WTC11 (cell line): ENCODE data around the gene ELK1. TPM values are rescaled to one million over a fixed set of nuclear protein-coding genes. Genes with fewer than 3 reads are reported as not detected.
"Not testable (repeated sequence)": the region's sequence is repeated elsewhere in the genome, so short reads cannot be mapped to it uniquely, and the experiment has no call there.

ENCODE experiments used
- ATAC-seq: fragments of 200-7000 bp; cut with Tn5 transposase; 2 replicates; pipeline ENCODE4 v1.10.0; 2021; ENCODE audit warnings: mild to moderate bottlenecking, moderate library complexity
- CTCF ChIA-PET: fragments of 300-600 bp; sonication (Branson Sonifier 250); formaldehyde crosslinking; loops from one replicate; lab custom pipeline; 2021; ENCODE audit warnings: antibody characterized with exemption; lab: Charles Lee
- POLR2A ChIA-PET: fragments of 350-600 bp; sonication (Branson Sonifier 250); formaldehyde crosslinking; loops from one replicate; lab custom pipeline; 2021; ENCODE audit warnings: antibody characterized with exemption; lab: Charles Lee
- DNase-seq: peaks from one replicate; pipeline ENCODE4 v3.0.0; 2021; ENCODE audit warnings: low spot score
- H3K27ac Mint-ChIP-seq: 2 replicates; pipeline ENCODE4 v1.8.0; 2021; ENCODE audit warnings: mixed read lengths
- H3K27me3 Mint-ChIP-seq: 2 replicates; pipeline ENCODE4 v1.8.0; 2021; ENCODE audit warnings: low read depth, mild to moderate bottlenecking, moderate library complexity, mixed read lengths
- H3K36me3 Mint-ChIP-seq: 2 replicates; pipeline ENCODE4 v1.8.0; 2021; ENCODE audit warnings: mixed read lengths
- H3K4me1 Mint-ChIP-seq: 2 replicates; pipeline ENCODE4 v1.8.0; 2022; ENCODE audit warnings: mixed read lengths
- H3K4me3 Mint-ChIP-seq: 2 replicates; pipeline ENCODE4 v1.8.0; 2021; ENCODE audit warnings: mild to moderate bottlenecking, moderate library complexity, mixed read lengths
- H3K9me3 Mint-ChIP-seq: 2 replicates; pipeline ENCODE4 v1.8.0; 2021; ENCODE audit warnings: mixed read lengths
- ATF3 ChIP-seq: sonication (generic); formaldehyde crosslinking; conservative IDR thresholded peaks from 2 replicates; pipeline ENCODE4 v1.8.1; 2022; ENCODE audit warnings: mild to moderate bottlenecking, missing genetic modification reagents
- CBFB ChIP-seq: sonication (generic); formaldehyde crosslinking; IDR thresholded peaks from 2 replicates; pipeline ENCODE4 v1.8.1; 2022; ENCODE audit warnings: mild to moderate bottlenecking, low read depth, missing genetic modification reagents
- EMX1 ChIP-seq: fragments of 250-450 bp; sonication (Bioruptor Pico); IDR thresholded peaks from 2 replicates; pipeline ENCODE4 v1.8.0; 2021; ENCODE audit warnings: mild to moderate bottlenecking
- ESRRA ChIP-seq: sonication (generic); formaldehyde crosslinking; IDR thresholded peaks from 2 replicates; pipeline ENCODE4 v1.8.1; 2022; ENCODE audit warnings: mild to moderate bottlenecking, missing genetic modification reagents, borderline replicate concordance
- FOXJ3 ChIP-seq: sonication (generic); formaldehyde crosslinking; IDR thresholded peaks from 2 replicates; pipeline ENCODE4 v1.9.0; 2021; ENCODE audit warnings: missing genetic modification reagents, mild to moderate bottlenecking, borderline replicate concordance
- HMGXB4 ChIP-seq: sonication (generic); formaldehyde crosslinking; IDR thresholded peaks from 2 replicates; pipeline ENCODE4 v1.8.1; 2023; ENCODE audit warnings: mild to moderate bottlenecking, moderate library complexity, missing genetic modification reagents
- JAZF1 ChIP-seq: fragments of 250-450 bp; sonication (Bioruptor Pico); IDR thresholded peaks from 2 replicates; pipeline ENCODE4 v1.9.0; 2021; ENCODE audit warnings: moderate library complexity, mild to moderate bottlenecking, inconsistent platforms
- KAT7 ChIP-seq: sonication (generic); formaldehyde crosslinking; IDR thresholded peaks from 2 replicates; pipeline ENCODE4 v1.8.1; 2023; ENCODE audit warnings: missing genetic modification reagents, mild to moderate bottlenecking, borderline replicate concordance
- NFATC4 ChIP-seq: fragments of 250-450 bp; sonication (Bioruptor Pico); IDR thresholded peaks from 2 replicates; pipeline ENCODE4 v1.9.0; 2021; ENCODE audit warnings: mild to moderate bottlenecking
- NR3C1 ChIP-seq: sonication (generic); formaldehyde crosslinking; conservative IDR thresholded peaks from 2 replicates; pipeline ENCODE4 v1.8.1; 2023; ENCODE audit warnings: low read depth, mild to moderate bottlenecking, missing genetic modification reagents
- OVOL2 ChIP-seq: fragments of 250-450 bp; sonication (Bioruptor Pico); IDR thresholded peaks from 2 replicates; pipeline ENCODE4 v1.9.0; 2021; ENCODE audit warnings: mild to moderate bottlenecking, borderline replicate concordance
- RORB ChIP-seq: fragments of 250-450 bp; sonication (Bioruptor Pico); IDR thresholded peaks from 2 replicates; pipeline ENCODE4 v1.9.0; 2021; ENCODE audit warnings: mild to moderate bottlenecking
- SOX15 ChIP-seq: fragments of 250-450 bp; sonication (Bioruptor Pico); IDR thresholded peaks from 2 replicates; pipeline ENCODE4 v1.9.0; 2021; ENCODE audit warnings: mild to moderate bottlenecking
- ZMAT4 ChIP-seq: fragments of 250-450 bp; sonication (Bioruptor Pico); IDR thresholded peaks from 2 replicates; pipeline ENCODE4 v1.9.0; 2021; ENCODE audit warnings: mild to moderate bottlenecking
- ZNF416 ChIP-seq: fragments of 250-450 bp; sonication (Bioruptor Pico); IDR thresholded peaks from 2 replicates; pipeline ENCODE4 v1.9.0; 2021; ENCODE audit warnings: mild to moderate bottlenecking, inconsistent platforms
- ZNF423 ChIP-seq: fragments of 250-450 bp; sonication (Bioruptor Pico); IDR thresholded peaks from 2 replicates; pipeline ENCODE4 v2.1.2; 2022; ENCODE audit warnings: mild to moderate bottlenecking, moderate library complexity
- total RNA-seq: library from RNA; stranded (reverse); gene quantifications from 3 replicates; pipeline ENCODE4 v1.2.3, GENCODE V29; 2021
- TF ChIP-seq, protein P1 (sequence below): sonication (generic); formaldehyde crosslinking; IDR thresholded peaks from 2 replicates; pipeline ENCODE4 v1.8.1; 2023; ENCODE audit warnings: mild to moderate bottlenecking, missing genetic modification reagents
- TF ChIP-seq, protein P2 (sequence below): sonication (generic); formaldehyde crosslinking; IDR thresholded peaks from 2 replicates; pipeline ENCODE4 v1.8.0; 2023; ENCODE audit warnings: mild to moderate bottlenecking, missing genetic modification reagents

ELK1 gene
- total RNA-seq, 1 experiment from 2014 or later: 35.8 TPM

DNA sequence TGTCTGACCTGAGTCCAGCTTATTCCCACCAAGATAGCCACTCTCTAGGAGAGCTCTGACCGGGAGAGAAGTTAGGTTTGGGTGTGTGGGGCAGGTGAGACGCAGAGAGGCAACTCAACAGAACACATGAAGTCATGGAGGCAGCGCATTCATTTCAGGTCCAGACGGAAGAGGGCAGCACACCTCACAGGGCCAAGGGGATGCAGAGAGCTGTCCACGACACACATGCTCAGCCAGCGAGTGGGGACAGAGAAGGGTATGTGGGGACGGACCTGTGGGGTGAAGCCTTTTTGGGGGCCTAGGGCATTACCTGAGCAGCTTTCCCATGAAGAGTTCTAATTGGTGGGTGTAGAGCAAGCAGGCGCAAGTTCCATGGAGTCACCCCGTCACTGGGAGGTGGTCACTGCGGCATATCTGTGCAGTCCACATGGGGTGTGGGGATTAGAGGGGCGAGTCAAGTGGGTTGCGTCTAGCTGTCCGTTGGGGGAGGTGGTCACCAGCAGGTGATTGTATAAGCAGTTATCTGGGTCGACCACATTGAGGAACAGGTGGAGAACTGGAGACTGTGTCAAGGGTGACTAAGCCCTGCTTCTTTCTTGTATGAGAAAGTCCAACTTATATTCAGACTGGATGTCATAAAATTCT, 32.9 kb upstream of the ELK1 start (continued):
- TF ChIP-seq HMGXB4 (no peak), ZNF416 (CRISPR knock-in tag) (no peak), RORB (no peak), JAZF1 (CRISPR knock-in tag) (no peak)

- H3K36me3 Mint-ChIP-seq, H3K27me3 Mint-ChIP-seq, H3K4me1 Mint-ChIP-seq, H3K4me3 Mint-ChIP-seq, ATAC-seq, POLR2A ChIA-PET, CTCF ChIA-PET, H3K27ac Mint-ChIP-seq, DNase-seq: not testable (repeated sequence)
- peaks cover 11% of the 10 kb centered on the region for H3K9me3 Mint-ChIP-seq
Observed at GRCh38 chrX:47675959-47676859, 25.8 kb upstream of the ELK1 start.

DNA sequence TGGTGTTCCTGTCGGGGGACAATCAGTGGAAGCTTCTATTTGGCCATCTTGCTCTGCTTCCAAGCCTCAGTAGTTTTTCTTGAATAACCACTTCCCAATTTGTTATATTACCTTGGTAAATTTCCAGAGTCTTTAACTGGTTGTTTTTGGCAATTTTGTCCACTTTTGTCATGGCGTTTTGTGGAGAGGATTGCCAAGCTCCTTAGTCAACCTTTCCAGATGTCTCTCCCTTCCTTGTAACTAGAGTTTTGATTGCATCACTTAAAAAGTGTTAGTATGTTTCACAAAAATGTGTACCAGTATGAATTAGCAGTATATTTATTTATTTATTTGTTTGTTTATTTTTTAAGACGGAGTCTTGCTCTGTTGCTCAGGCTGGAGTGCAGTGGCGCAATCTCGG, 24.4 kb upstream of the ELK1 start:
- ChIA-PET POLR2A (no interaction called here), CTCF (no interaction called here)
- Mint-ChIP-seq H3K9me3 (peaks cover 17% of the 10 kb centered on the region), H3K4me3 (no peak overlapping the region), H3K27me3 (peaks cover 12% of the 10 kb centered on the region), H3K27ac (no peak overlapping the region), H3K36me3 (peaks cover 3% of the 10 kb centered on the region; the same call in 1 of the 2 replicates), H3K4me1 (no peaks in the 10 kb centered on the region)
- TF ChIP-seq ZNF423 (CRISPR knock-in tag) (no peak), FOXJ3 (CRISPR knock-in tag) (no peak), CBFB (CRISPR knock-in tag) (no peak), ESRRA (CRISPR knock-in tag) (no peak), EMX1 (CRISPR knock-in tag) (no peak), ATF3 (CRISPR knock-in tag) (no peak), OVOL2 (CRISPR knock-in tag) (no peak), NFATC4 (no peak), KAT7 (no peak), ZMAT4 (CRISPR knock-in tag) (no peak), SOX15 (CRISPR knock-in tag) (no peak), NR3C1 (CRISPR knock-in tag) (no peak)
- TF ChIP-seq, protein P1, sequence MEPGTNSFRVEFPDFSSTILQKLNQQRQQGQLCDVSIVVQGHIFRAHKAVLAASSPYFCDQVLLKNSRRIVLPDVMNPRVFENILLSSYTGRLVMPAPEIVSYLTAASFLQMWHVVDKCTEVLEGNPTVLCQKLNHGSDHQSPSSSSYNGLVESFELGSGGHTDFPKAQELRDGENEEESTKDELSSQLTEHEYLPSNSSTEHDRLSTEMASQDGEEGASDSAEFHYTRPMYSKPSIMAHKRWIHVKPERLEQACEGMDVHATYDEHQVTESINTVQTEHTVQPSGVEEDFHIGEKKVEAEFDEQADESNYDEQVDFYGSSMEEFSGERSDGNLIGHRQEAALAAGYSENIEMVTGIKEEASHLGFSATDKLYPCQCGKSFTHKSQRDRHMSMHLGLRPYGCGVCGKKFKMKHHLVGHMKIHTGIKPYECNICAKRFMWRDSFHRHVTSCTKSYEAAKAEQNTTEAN (CRISPR knock-in tag): no peak
- TF ChIP-seq, protein P2, sequence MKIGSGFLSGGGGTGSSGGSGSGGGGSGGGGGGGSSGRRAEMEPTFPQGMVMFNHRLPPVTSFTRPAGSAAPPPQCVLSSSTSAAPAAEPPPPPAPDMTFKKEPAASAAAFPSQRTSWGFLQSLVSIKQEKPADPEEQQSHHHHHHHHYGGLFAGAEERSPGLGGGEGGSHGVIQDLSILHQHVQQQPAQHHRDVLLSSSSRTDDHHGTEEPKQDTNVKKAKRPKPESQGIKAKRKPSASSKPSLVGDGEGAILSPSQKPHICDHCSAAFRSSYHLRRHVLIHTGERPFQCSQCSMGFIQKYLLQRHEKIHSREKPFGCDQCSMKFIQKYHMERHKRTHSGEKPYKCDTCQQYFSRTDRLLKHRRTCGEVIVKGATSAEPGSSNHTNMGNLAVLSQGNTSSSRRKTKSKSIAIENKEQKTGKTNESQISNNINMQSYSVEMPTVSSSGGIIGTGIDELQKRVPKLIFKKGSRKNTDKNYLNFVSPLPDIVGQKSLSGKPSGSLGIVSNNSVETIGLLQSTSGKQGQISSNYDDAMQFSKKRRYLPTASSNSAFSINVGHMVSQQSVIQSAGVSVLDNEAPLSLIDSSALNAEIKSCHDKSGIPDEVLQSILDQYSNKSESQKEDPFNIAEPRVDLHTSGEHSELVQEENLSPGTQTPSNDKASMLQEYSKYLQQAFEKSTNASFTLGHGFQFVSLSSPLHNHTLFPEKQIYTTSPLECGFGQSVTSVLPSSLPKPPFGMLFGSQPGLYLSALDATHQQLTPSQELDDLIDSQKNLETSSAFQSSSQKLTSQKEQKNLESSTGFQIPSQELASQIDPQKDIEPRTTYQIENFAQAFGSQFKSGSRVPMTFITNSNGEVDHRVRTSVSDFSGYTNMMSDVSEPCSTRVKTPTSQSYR (CRISPR knock-in tag): no peak
- DNase-seq (no peak), ATAC-seq (no peak)

DNA sequence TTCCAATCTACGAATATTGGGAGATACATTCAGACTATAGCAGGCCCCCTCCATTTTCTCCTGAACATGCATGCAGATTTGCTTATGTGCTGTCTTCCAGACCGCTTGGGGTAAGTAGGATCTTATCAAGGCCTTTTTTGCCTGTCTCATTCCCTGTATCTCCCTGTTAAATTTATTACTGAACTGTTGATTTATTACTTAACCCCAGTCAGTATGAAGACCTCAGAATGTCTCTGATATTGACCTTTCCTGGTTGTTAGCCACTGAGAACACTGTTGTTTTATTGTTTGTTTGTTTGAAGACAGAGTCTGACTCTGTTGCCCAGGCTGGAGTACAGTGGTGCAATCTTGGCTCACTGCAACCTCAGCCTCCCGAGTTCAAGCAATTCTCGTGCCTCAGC, 15.4 kb upstream of the ELK1 start:
- POLR2A ChIA-PET, H3K4me3 Mint-ChIP-seq: not testable (repeated sequence)

More for the DNA sequence above, 15.4 kb upstream of the ELK1 start:
- CTCF ChIA-PET, DNase-seq, H3K27ac Mint-ChIP-seq, H3K36me3 Mint-ChIP-seq, H3K4me1 Mint-ChIP-seq, ATAC-seq, H3K9me3 Mint-ChIP-seq: not testable (repeated sequence)
- peaks cover 12% of the 10 kb centered on the region for H3K27me3 Mint-ChIP-seq
